ENCODE data around the gene FRMPD1. TPM values are rescaled to one million over a fixed set of nuclear protein-coding genes. Genes with fewer than 3 reads are reported as not detected.

Gene FRMPD1
- total and polyA plus RNA-seq, 2 of the 13 experiments (the other 11 are each of a cell fraction or from before 2014, with no cell fraction given): not detected

- TF ChIP-seq TRIM22 (IDR thresholded peaks at IDR 0.05) (no peak), REST (IDR thresholded peaks at IDR 0.05; ENCODE audit: borderline replicate concordance in 1 of 2, low read depth in 1 of 2, low read length in 2 of 2) (peak; percentile 73 to 93), PRDM15 (CRISPR knock-in tag; IDR thresholded peaks at IDR 0.05) (0 out of 2 replicates have a peak, but pooled peaks have one; percentile 26), ZBTB44 (CRISPR knock-in tag; IDR thresholded peaks at IDR 0.05) (no peak), KAT8 (CRISPR knock-in tag; IDR thresholded peaks at IDR 0.05) (peak; percentile 99), SIX4 (CRISPR knock-in tag; IDR thresholded peaks at IDR 0.05) (no peak), ZNF280B (CRISPR knock-in tag; IDR thresholded peaks at IDR 0.05; ENCODE audit: borderline replicate concordance) (0 out of 2 replicates have a peak, but pooled peaks have one; percentile 66), NFE2 (CRISPR knock-in tag; IDR thresholded peaks at IDR 0.05) (no peak), ZNF335 (CRISPR knock-in tag; IDR thresholded peaks at IDR 0.05) (0 out of 2 replicates have a peak, but pooled peaks have one; percentile 27), ZNF296 (CRISPR knock-in tag; conservative IDR thresholded peaks at IDR 0.05) (peak; percentile 70; the same call in 1 of the 2 replicates), ZBTB7A (CRISPR knock-in tag; IDR thresholded peaks at IDR 0.05) (no peak), PLRG1 (conservative IDR thresholded peaks at IDR 0.05) (no peak), RAD21 (CRISPR knock-in tag; IDR thresholded peaks at IDR 0.05) (no peak; the same call in 1 of the 2 replicates), ZNF136 (CRISPR knock-in tag; IDR thresholded peaks at IDR 0.05; ENCODE audit: low read depth) (no peak)
These were observed 134.1 kb downstream of the FRMPD1 start, which contains the start of gene EXOSC3 (continued) for GRCh38 chr9:37784616-37785483.

All from HepG2 (cell line).